Pancreas (tissue), 10 donors: ENCODE data around the gene FBRS. TPM values are rescaled to one million over a fixed set of nuclear protein-coding genes. Genes with fewer than 3 reads are reported as not detected.

Source experiments
- ATAC-seq, 4 donors: fragments of 200-7000 bp; cut with Tn5 transposase; one replicate each; pipeline versions ENCODE4 v1.8.0 to v1.9.1; 2020; ENCODE audit warnings: mild to moderate bottlenecking in 4 of 4, moderate library complexity in 4 of 4
- DNase-seq, 6 donors: peaks; one replicate each; pipeline ENCODE4 v3.0.0-alpha.2; 2020
- FAIRE-seq: peaks from 2 replicates; lab custom pipeline; 2012; peaks lifted over from hg19 to GRCh38; lab: Jason Lieb, UNC
- H3K27ac ChIP-seq, 4 donors: fragments of 200-600 bp; sonication (generic); 1 replicate in 3 of 4; 2 replicates in 1 of 4; pipeline versions ENCODE4 v1.5.0 to v1.8.0; 2020
- H3K27me3 ChIP-seq, 4 donors: fragments of 200-600 bp; one replicate each; pipeline ENCODE4 v1.8.0; 2021
- H3K36me3 ChIP-seq, 3 donors: fragments of 200-600 bp; sonication (generic) in 1 of 3; one replicate each; pipeline versions ENCODE4 v1.5.0 to v1.8.0; 2020 to 2021
- H3K4me1 ChIP-seq, 3 donors: fragments of 200-600 bp; one replicate each; pipeline ENCODE4 v1.8.0; 2021
- H3K4me3 ChIP-seq, 4 donors: fragments of 200-600 bp; sonication (generic) in 2 of 4; one replicate each; pipeline versions ENCODE4 v1.5.0 to v1.8.0; 2020 to 2021
- H3K9me3 ChIP-seq, 4 donors: fragments of 200-600 bp; one replicate each; pipeline ENCODE4 v1.8.0; 2021
- WGBS, 2 donors: extraction: QIAGEN DNeasy Blood & Tissue Kit; methylation state at CpG; one replicate each; pipeline ENCODE4 v1.1.7; 2013; 5-methylcytosine and 5-hydroxymethylcytosine counted together
- intact Hi-C, 3 donors: fragments of 100-400 bp; cut with DNase I; formaldehyde crosslinking; loops; one replicate each; pipeline versions ENCODE4 v1.11.1 to v1.14.2; 2022
- polyA plus RNA-seq, 2 donors: library from polyadenylated mRNA; stranded (reverse); fragments of 200-250 nt; gene quantifications; one replicate each; pipeline ENCODE4 v1.2.3, GENCODE V29; 2013
- total RNA-seq, 6 donors: library from RNA; stranded (reverse); fragmentation: NEBNext Ultra II Directional in 4 of 6; extraction: Animal tissue kit (Norgen Biotek cat#: 25700) in 4 of 6; gene quantifications; one replicate each; pipeline versions ENCODE4 v1.2.1 to v1.2.4, GENCODE V29; 2021 to 2023
- TF ChIP-seq, protein P1 (sequence below), 4 donors: fragments of 200-600 bp; sonication (generic) in 3 of 4; IDR thresholded peaks; one replicate each; pipeline versions ENCODE4 v1.5.0 to v1.8.0; 2021; ENCODE audit warnings: antibody characterized with exemption in 4 of 4
- donor health status: healthy with polysubstance abuse.
- donor health status: DM: no; HTN: no; CAD: no; lungs with moderate emphysema.
- donor health status: DM: no; HTN: no; CAD: no.
- donor health status: control.
- donor health status: control.
- donor health status: Bipolar disorder and iron deficiency.
- donor health status: DM: yes; HTN: yes; CAD: no.
- donor health status: DM: no; HTN: no; CAD: no.
- donor health status: DM: no; HTN: no; CAD: no.
- donor health status: DM: yes; HTN: yes; CAD: no.

Gene FBRS
- total RNA-seq (10 to 100 TPM; 16.1 to 40.4 (median 21.9) TPM), polyA plus RNA-seq (10 to 100 TPM; 47.0 to 60.0 TPM)

DNA sequence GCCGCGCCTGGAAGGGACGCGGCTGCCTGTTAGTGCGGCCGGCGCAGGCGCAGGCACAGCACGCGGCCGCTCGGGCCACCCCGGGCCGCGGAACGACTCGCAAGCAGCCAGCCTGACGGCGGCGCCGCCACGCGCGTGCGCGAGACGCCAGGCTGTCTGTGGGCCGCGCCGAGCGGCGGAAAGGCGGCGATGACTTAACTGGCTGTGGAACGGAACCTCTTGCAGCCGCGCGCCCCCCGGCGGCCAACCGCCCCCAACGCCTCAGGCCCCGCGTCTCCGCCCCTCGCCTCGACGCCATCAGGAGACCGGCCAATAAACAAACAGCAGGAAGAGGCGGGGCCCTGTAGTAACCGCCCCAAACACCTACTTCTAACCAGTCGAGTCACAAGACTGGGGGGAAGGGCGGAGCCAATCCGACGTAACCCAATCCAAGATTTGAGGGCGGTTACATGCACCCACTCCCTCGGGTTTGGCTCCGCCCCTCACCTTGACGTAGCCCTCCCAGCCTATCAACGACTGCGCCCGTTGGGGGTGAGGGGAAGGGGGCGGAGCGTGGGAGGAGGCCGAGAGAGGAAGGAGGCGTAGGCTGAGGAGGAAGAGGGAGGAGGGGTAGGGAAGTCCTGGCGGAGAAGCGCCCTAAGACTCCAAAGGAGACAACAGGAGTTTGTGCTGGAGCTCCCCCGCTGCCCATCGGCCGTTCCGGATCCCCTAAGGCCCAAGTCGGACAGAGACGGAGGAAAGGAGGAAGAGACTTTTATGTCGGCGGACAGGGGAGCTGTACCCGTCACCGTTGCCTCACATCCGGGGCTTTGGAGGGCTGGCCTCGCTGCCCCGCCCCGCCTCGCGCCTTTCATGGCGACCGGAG lies at the start of gene FBRS:
Gene FBRS (plus strand): TSS at position 566 of the 865 bp plus-strand sequence. CDS start 1,088 bp downstream, outside the sequence.
- WGBS, 2 donors = 0 to 1% methylated on average over 81 to 86 of the region's 86 CpGs
- peaks cover 18 to 25% (median 21%) of the 10 kb centered on the region in 3 donors for H3K4me1 ChIP-seq
- FAIRE-seq = peak; percentile 98

DNA sequence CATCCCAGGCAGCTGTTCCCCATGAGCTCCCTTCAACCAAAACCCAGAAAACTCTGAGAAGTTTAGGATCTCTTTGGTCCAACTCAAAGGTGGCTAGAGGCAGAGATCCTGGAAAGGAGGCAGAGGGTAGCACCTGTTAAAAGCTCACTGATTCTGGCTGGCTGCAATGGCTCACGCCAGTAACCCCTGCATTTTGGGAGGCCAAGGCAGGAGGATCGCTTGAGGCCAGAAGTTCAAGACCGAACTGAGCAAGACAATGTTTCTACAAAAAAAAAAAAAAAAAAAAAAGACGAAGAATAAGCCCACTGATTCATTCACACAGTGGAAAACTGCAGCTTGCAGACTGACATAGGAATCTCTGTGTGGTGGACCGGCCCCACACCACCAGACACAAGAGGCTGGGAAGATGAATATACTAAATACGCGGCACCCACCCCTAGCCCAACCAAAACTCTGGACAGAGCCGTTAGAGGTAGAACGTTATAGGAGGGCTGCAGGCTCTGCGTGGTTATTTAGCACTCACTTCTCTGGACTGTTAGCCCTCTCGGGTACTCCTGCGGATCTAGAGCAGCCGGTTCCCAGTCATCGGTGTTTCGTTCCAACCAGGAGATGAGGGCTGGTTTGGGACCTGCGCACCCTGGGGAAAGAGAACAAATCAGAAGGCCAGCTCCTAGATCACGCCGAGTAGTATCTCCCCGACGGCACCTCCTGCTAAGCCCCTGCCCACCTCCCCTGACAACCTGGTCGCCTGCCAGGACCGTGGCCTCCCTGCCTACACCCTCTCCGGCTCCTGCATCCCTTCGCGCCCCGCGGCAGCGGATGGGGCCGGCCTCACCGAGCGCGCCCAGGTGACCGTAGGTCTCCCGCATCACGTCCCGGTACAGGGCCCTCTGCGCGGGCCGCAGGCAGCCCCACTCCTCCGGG lies 49.0 kb upstream of the FBRS start:
- H3K9me3 ChIP-seq = no peaks in the 10 kb centered on the region
- ATAC-seq = peak; percentile 64 to 78 (median 72)
- TF ChIP-seq, protein P1, sequence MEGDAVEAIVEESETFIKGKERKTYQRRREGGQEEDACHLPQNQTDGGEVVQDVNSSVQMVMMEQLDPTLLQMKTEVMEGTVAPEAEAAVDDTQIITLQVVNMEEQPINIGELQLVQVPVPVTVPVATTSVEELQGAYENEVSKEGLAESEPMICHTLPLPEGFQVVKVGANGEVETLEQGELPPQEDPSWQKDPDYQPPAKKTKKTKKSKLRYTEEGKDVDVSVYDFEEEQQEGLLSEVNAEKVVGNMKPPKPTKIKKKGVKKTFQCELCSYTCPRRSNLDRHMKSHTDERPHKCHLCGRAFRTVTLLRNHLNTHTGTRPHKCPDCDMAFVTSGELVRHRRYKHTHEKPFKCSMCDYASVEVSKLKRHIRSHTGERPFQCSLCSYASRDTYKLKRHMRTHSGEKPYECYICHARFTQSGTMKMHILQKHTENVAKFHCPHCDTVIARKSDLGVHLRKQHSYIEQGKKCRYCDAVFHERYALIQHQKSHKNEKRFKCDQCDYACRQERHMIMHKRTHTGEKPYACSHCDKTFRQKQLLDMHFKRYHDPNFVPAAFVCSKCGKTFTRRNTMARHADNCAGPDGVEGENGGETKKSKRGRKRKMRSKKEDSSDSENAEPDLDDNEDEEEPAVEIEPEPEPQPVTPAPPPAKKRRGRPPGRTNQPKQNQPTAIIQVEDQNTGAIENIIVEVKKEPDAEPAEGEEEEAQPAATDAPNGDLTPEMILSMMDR (IDR thresholded peaks at IDR 0.05) = no peak
- H3K27ac ChIP-seq = peak overlapping the region; percentile 93 to 98 (median 97)
- intact Hi-C loops = no loop called here
- peaks cover 1 to 24% (median 10%) of the 10 kb centered on the region in 3 donors for H3K36me3 ChIP-seq
- peak; percentile 46 to 85 (median 74) for DNase-seq
- H3K4me3 ChIP-seq = peak overlapping the region; percentile 59 to 94 (median 74)
- 11 to 13% methylated on average over 39 to 40 of the region's 40 CpGs for WGBS, 2 donors
- FAIRE-seq = no peak
- H3K4me1 ChIP-seq = peaks cover 3 to 9% (median 7%) of the 10 kb centered on the region in 3 donors
- no peaks in the 10 kb centered on the region for H3K27me3 ChIP-seq

More for the DNA sequence above, at the start of gene FBRS:
- Histone ChIP-seq H3K36me3 (peaks cover 0 to 29% (median 8%) of the 10 kb centered on the region in 3 donors), H3K27ac (peak within 1 kb of the TSS; percentile 91 to 100 (median 98)), H3K4me3 (peak within 1 kb of the TSS; percentile 73 to 95 (median 91)), H3K9me3 (no peaks in the 10 kb centered on the region), H3K27me3 (no peaks in the 10 kb centered on the region)
- peak; percentile 80 to 91 (median 83) for ATAC-seq
- TF ChIP-seq, protein P1 (IDR thresholded peaks at IDR 0.05) = peak; percentile 71 to 90 (median 83)
- intact Hi-C loops = no loop called here
- peak; percentile 98 to 100 (median 100) for DNase-seq

DNA sequence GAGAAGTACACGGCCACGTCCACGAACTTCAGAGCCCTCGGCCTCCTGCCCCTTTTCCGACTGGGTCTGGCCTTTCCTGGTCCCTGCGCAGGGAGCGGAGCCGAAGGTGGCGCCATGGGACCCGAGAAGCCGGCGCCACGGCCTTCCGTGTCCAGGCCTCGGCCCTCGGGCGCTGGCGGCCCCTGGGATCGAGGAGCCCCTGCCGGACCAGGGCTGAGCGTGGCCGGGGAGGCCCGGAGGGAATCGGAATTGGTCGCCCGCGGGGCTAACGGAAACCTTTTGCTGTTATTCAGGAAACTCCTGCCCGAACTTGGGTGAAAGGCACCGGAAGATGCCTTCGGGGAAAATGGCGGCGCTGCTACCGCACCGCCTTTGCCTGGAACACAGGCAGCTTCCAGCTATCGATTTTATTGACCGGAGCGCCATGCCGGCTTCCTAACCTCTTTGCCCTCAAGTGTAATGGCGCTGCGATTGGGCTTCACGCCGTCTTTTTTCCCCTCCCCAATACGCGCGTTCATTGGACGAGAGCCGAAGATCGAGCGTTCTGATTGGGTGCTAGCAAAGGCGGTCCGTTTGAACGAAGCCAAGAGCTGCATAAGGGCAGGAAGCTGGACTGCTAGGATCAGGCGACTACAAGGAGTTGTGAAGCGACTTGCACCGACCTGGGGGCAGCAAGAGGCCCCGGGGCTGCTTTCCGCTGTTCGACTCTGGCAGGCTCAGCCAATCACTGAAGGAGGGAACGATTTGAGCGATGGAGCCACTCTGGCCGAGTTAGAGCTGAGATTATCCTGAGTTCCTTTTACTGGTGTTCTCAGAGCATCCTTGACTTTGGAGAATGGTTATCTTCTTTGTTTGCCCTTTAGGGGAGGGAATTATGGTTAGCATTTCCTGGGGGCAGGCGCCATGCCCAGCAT lies 48.0 kb upstream of the FBRS start, which contains the start of gene ZNF689:
Gene ZNF689 (minus strand): TSS at position 464 of the 914 bp plus-strand sequence. CDS start 348 bp downstream, at position 116.
- Histone ChIP-seq H3K27ac (peak within 1 kb of the TSS; percentile 93 to 98 (median 97)), H3K27me3 (no peaks in the 10 kb centered on the region), H3K36me3 (peaks cover 0 to 15% (median under 1%) of the 10 kb centered on the region in 3 donors), H3K4me1 (peaks cover 3 to 9% (median 7%) of the 10 kb centered on the region in 3 donors), H3K4me3 (peak within 1 kb of the TSS; percentile 59 to 94 (median 74)), H3K9me3 (no peaks in the 10 kb centered on the region)
- FAIRE-seq (no peak), DNase-seq (peak; percentile 94 to 99 (median 98)), ATAC-seq (peak; percentile 93 to 99 (median 94))
- 0% methylated on average over 57 to 63 of the region's 63 CpGs for WGBS, 2 donors
- intact Hi-C loops = no loop called here
- TF ChIP-seq, protein P1 (IDR thresholded peaks at IDR 0.05) = no peak
